HG02943 (cell line): Measurements from ENCODE around the gene ZBTB17.

ENCODE experiments used
- ATAC-seq: cut with Tn5 transposase; IDR thresholded peaks from one replicate; pipeline ENCODE4 v1.9.1; 2021; ENCODE audit warnings: mild to moderate bottlenecking, low read depth, moderate library complexity; ENCODE audit not compliant: unreplicated experiment

ZBTB17 gene

GRCh38 chr1:15962671-15963362, 13.1 kb downstream of the ZBTB17 start:
- ATAC-seq = no peak

GRCh38 chr1:15962176-15962575, 13.7 kb downstream of the ZBTB17 start:
- ATAC-seq = no peak

DNA sequence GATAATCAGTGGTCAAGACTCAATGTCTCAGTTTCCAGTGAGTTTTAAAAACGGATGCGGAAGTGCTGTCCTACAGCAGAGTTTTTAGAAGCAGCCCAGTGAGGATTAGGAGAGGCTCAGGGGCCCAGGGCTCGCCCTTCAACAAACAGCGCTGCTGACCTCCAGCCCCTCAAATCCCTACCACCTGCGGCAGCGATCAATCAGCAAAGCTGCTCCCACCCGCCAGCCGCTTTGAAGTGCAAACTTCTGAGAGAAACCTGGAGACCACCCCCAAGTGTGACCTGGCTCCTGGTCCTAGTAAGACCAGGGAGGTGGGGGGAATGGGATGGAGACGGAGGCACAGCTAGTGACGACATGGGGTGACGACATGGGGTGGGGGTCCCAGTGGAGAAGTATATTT, 14.4 kb downstream of the ZBTB17 start:
- ATAC-seq = no peak

DNA sequence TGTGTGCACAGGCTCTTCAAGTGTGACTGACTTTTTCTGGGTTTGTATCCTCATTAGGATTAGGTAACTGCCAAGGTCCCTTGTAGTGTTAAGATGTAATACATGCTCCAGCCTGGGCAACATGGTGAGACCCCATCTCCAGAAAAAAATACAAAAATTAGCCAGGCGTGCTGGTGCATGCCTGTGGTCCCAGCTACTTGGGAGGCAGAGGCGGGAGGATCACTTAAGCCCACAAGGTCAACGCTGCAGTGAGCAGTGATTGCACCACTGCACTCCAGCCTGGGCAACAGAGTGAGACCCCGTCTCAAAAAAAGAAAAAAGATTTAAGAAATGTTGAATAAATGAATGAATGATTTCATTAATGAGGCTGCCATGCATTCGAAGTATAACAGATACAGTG, 15.1 kb downstream of the ZBTB17 start:
- ATAC-seq = no peak

GRCh38 chr1:15959827-15960446, 16.0 kb downstream of the ZBTB17 start:
- no peak for ATAC-seq

- ATAC-seq = no peak
These were observed 16.5 kb downstream of the ZBTB17 start for GRCh38 chr1:15959424-15959823.

- ATAC-seq = no peak
These were observed 17.1 kb downstream of the ZBTB17 start for GRCh38 chr1:15958793-15959192.

DNA sequence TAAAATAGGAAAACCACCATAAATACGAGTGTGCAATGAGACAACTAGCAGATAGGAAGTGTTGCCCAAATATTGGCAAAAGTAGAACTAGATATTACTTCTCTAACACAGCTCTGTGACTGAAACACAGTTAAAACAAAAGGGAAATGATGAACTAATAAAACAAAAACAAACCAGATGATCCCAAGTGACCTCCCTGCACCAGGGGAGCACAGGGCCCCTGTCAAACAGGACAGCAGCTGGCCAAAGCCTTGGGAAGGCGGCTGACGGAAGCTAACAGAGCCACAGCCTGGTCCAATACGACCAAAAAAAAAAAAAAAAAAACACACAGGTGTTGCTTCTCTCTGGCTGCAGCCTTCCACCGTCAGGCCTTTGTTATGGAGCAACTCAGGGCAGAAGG, 17.8 kb downstream of the ZBTB17 start:
- ATAC-seq = no peak

- no peak for ATAC-seq
These were observed 18.4 kb downstream of the ZBTB17 start for GRCh38 chr1:15957221-15958095.

- ATAC-seq = no peak
These were observed 19.8 kb downstream of the ZBTB17 start for GRCh38 chr1:15956150-15956549.

GRCh38 chr1:15955552-15955951, 20.3 kb downstream of the ZBTB17 start:
- no peak for ATAC-seq

DNA sequence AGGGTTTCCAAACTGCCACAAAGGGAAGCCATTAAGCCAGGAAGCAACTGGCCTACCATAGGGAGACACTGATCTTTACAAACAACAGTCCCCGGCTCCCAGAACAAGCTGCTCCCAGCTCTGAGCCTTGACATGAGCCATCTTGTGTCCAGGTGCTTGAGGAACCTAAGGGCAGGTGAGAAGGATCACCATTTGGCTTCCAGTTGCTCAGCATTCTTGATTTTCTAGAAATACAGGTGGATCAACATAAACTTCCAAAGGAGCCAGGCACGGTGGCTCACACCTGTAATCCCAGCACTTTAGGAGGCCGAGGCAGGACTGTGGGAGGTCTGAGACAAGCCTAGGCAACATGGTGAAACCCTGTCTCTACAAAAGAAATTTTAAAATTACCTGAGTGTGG, 21.6 kb downstream of the ZBTB17 start:
- no peak for ATAC-seq

- ATAC-seq = no peak
These were observed 22.1 kb downstream of the ZBTB17 start for GRCh38 chr1:15953791-15954241.

DNA sequence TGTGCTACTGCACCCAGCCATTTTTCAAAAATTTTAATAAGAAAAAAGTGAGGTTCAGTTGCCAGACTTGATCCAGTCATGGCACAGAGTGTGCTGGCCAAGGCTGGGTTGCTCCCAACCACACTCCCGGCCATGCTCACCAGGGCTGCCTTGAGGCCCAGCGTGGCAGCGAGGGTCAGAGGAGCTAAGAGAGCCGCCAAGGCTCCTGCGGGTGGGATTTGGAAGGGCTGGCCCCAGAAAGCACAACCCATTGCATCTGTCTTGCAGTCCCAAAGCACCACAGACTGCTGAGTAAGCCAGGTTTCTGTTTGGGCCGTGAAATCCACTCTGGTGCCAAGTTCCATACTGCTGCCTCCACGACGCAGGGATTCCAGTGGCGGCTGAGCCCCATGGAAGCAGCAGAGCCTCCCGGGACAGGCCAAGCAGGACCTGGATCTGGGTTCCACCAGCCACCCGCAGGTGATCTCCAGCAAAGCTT, 22.6 kb downstream of the ZBTB17 start:
- ATAC-seq = no peak

GRCh38 chr1:15952317-15953258, 23.3 kb downstream of the ZBTB17 start:
- no peak for ATAC-seq

DNA sequence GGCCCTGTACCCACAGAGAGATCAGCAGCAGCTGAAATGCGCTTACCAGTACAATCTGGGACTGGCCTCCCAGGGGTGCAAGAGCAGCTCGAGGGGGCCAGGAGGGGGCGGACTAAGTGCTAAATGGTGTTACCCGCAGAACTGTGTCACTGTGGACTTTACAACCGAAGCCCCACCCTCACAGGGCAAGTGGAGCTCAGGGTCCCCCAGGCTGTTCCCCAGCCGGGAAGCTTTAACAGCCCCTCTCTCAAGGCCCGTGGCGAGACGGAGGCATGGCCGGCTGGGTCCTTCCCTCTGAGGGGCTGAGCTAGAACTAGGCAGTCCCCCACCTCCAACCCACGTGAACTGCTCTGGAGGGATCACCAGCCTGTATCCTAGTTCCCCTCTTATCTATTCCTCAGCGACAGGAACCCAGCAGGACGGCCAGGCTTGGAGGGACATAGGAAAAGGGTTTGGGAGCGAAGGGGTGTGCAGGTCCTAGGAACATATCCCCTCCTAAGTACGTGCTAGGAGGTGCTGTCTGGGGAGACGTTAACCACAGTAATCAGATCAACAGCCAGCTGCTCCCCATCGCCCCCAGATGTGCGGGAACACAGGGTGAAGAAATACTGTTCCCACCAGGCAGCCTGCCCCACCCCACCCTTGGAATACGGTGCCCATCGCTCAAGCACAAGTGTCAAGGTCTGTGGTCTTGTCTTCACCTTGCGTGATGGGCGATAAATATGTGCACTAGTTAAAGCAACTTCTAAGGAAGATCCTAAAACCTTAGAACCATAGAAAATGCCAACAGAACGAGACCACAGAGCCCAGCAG, 24.4 kb downstream of the ZBTB17 start:
- ATAC-seq = no peak

- ATAC-seq = no peak
These were observed 25.1 kb downstream of the ZBTB17 start for GRCh38 chr1:15950763-15951295.

- ATAC-seq = no peak
These were observed 25.6 kb downstream of the ZBTB17 start for GRCh38 chr1:15950302-15950701.
